Transverse colon (tissue), 4 donors: ENCODE data around the gene NUBP1. TPM values are rescaled to one million over a fixed set of nuclear protein-coding genes. Genes with fewer than 3 reads are reported as not detected.
A peak's percentile ranks its signal among the peaks of the same experiment; 100 is the strongest.
"Not testable (repeated sequence)": the region's sequence is repeated elsewhere in the genome, so short reads cannot be mapped to it uniquely, and the experiment has no call there.

Experiments used
- DNase-seq: peaks from one replicate; pipeline ENCODE4 v3.0.0-alpha.2; 2019
- H3K27ac ChIP-seq, 4 donors: fragments of 200-600 bp; sonication (generic); 2 replicates each; pipeline ENCODE4 v1.5.1; 2016 to 2018; ENCODE audit warnings: inconsistent platforms in 4 of 4
- H3K27me3 ChIP-seq: fragments of 200-600 bp; sonication (generic); 2 replicates; pipeline ENCODE4 v1.5.1; 2017; ENCODE audit warnings: inconsistent platforms
- H3K36me3 ChIP-seq, 4 donors: fragments of 200-600 bp; sonication (generic); 2 replicates each; pipeline ENCODE4 v1.5.1; 2017 to 2019; ENCODE audit warnings: inconsistent platforms in 4 of 4
- H3K4me1 ChIP-seq, 4 donors: fragments of 200-600 bp; sonication (generic); 2 replicates each; pipeline ENCODE4 v1.5.1; 2017 to 2020; ENCODE audit warnings: inconsistent platforms in 4 of 4
- H3K4me3 ChIP-seq, 4 donors: fragments of 200-600 bp; sonication (generic); 1 replicate in 1 of 4; 2 replicates in 3 of 4; pipeline versions ENCODE4 v1.5.1 to v1.6.1; 2017 to 2019; ENCODE audit warnings: inconsistent platforms in 4 of 4
- H3K9me3 ChIP-seq, 2 donors: fragments of 200-600 bp; sonication (generic); 2 replicates each; pipeline ENCODE4 v1.5.1; 2017 to 2019; ENCODE audit warnings: inconsistent platforms in 2 of 2
- EP300 ChIP-seq: sonication (generic); formaldehyde crosslinking; IDR thresholded peaks from one replicate; pipeline ENCODE4 v1.6.1; 2017; ENCODE audit warnings: antibody characterized with exemption, low read depth
- POLR2A ChIP-seq: fragments of 450-650 bp; IDR thresholded peaks from one replicate; pipeline ENCODE4 v1.6.1; 2016; ENCODE audit warnings: antibody characterized with exemption, mild to moderate bottlenecking, moderate library complexity
- POLR2AphosphoS5 ChIP-seq, 3 donors: sonication (generic); formaldehyde crosslinking; IDR thresholded peaks; one replicate each; pipeline ENCODE4 v1.6.1; 2016; ENCODE audit warnings: antibody characterized with exemption in 3 of 3
- WGBS, 2 donors: methylation state at CpG; one replicate each; pipeline ENCODE4 v1.1.5; 2018; ENCODE audit warnings: low coverage in 1 of 2; 5-methylcytosine and 5-hydroxymethylcytosine counted together
- in situ Hi-C, 4 donors: fragments of 200-750 bp; cut with MboI; loops; one replicate each; pipeline versions ENCODE4 v1.15.0 to v1.15.1; 2017; ENCODE audit warnings: low sequenced_read_pairs in 3 of 4, low pct_ligation_motif_present in 1 of 4, low pct_unique_long_range_greater_than_20kb in 1 of 4
- intact Hi-C: fragments of 100-400 bp; cut with DNase I; formaldehyde crosslinking; loops from one replicate; pipeline ENCODE4 v1.15.1; 2023; ENCODE audit warnings: low total_unique reads
- total RNA-seq, 4 donors: library from RNA; depleted of rRNA; stranded (reverse); fragments of >200 nt; gene quantifications; one replicate each; pipeline ENCODE4 v1.1.0, GENCODE V29; 2016
- TF ChIP-seq, protein P1 (sequence below), 5 experiments: fragments of 200-600 bp in 3 of 5; fragments of 450-650 bp in 2 of 5; sonication (generic) in 3 of 5; IDR thresholded peaks; 1 replicate in 2 of 5; 2 replicates in 3 of 5; pipeline ENCODE4 v1.5.1; 2016 to 2017; ENCODE audit warnings: antibody characterized with exemption in 5 of 5, inconsistent platforms in 3 of 5, mild to moderate bottlenecking in 2 of 5, moderate library complexity in 1 of 5

The NUBP1 gene
- total RNA-seq, 4 donors from 2014 or later: 11.6 to 23.8 (median 22.5) TPM

DNA sequence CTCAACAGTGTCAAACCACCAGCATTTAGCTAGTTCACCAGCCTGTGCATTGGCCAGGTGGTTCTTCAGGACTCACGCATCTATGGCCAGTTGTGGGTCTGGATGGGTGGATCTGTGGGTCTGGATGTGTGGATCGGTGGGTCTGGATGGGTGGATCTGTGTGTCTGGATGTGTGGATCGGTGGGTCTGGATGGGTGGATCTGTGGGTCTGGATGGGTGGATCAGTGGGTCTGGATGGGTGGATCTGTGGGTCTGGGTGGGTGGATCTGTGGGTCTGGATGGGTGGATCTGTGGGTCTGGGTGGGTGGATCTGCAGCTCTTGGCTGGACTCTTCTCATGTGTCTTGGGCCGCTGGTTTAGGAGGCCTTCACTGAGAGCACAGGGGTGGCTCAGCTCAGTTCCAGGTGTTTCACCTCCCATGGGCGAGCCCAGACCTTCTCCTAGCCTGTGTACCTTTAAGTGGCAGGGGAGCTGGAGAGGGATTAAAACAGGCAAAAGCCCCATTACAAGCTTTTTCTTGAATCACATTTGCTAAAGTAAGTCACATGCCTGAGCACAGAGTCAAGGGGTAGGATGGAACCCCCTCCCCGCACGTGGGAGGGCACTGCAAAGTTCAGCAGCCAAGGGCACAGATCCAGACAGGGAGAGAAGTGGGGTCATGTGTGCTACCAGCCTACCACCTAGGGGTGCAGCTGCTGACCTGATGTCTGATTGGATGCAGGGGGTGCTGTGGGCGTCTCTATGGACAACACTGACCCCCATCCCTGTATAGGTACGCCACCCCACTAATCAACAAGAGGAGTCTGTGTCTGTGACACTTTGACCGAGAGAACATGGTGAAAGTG is 3.4 kb upstream of the NUBP1 start:
- DNase-seq: no peak
- no peaks in the 10 kb centered on the region for H3K36me3 ChIP-seq
- peaks cover 11 to 36% (median 20%) of the 10 kb centered on the region in 4 donors for H3K4me1 ChIP-seq
- in situ Hi-C loops (loop anchor here (5.0 to 25.0 kb wide), 8 partner anchors 185 to 1603 kb away; no protein-coding TSS in a partner anchor), intact Hi-C loops (loop anchor here (10.0 kb wide), 1 partner anchor 175 kb away; no protein-coding TSS in a partner anchor)
- TF ChIP-seq, protein P1, sequence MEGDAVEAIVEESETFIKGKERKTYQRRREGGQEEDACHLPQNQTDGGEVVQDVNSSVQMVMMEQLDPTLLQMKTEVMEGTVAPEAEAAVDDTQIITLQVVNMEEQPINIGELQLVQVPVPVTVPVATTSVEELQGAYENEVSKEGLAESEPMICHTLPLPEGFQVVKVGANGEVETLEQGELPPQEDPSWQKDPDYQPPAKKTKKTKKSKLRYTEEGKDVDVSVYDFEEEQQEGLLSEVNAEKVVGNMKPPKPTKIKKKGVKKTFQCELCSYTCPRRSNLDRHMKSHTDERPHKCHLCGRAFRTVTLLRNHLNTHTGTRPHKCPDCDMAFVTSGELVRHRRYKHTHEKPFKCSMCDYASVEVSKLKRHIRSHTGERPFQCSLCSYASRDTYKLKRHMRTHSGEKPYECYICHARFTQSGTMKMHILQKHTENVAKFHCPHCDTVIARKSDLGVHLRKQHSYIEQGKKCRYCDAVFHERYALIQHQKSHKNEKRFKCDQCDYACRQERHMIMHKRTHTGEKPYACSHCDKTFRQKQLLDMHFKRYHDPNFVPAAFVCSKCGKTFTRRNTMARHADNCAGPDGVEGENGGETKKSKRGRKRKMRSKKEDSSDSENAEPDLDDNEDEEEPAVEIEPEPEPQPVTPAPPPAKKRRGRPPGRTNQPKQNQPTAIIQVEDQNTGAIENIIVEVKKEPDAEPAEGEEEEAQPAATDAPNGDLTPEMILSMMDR (IDR thresholded peaks at IDR 0.05): no peak
- TF ChIP-seq POLR2A (no peak), EP300 (no peak), POLR2AphosphoS5 (IDR thresholded peaks at IDR 0.05) (no peak)
- WGBS, 2 donors: 91% methylated on average over 9 of the region's 10 CpGs; no CpG with 5 or more reads in 1 of the 2 donors
- H3K4me3 ChIP-seq: no peak overlapping the region
- no peaks in the 10 kb centered on the region for H3K27me3 ChIP-seq
- no peaks in the 10 kb centered on the region for H3K9me3 ChIP-seq
- no peak overlapping the region for H3K27ac ChIP-seq

DNA sequence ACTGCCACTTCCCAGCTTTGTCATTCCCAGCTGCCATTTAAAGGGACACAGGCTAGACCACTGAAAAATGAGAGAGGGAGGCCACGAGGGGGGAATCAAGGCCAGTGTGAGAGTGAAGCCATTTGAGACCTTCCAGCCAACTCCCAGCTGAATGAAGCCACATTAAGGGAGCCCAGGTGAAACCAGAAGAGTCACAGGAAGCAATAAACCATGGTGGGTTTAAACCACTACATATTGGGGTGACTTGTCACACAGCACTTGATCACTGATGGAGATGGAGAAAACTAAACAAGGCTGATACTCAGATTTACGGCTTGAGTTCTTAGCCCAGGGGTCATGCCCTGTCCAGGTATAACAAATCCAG is 2.8 kb upstream of the NUBP1 start:
- Histone ChIP-seq H3K9me3 (no peaks in the 10 kb centered on the region), H3K36me3 (no peaks in the 10 kb centered on the region), H3K27ac (no peak overlapping the region), H3K4me1 (peaks cover 11 to 42% (median 22%) of the 10 kb centered on the region in 4 donors), H3K4me3 (no peak overlapping the region), H3K27me3 (no peaks in the 10 kb centered on the region)
- 82 to 100% methylated on average over 1 to 2 of the region's 2 CpGs for WGBS, 2 donors
- intact Hi-C loops: loop anchor here (10.0 kb wide), 1 partner anchor 174 kb away; no protein-coding TSS in a partner anchor
- TF ChIP-seq, protein P1 (IDR thresholded peaks at IDR 0.05): no peak
- TF ChIP-seq POLR2A (no peak), EP300 (no peak), POLR2AphosphoS5 (IDR thresholded peaks at IDR 0.05) (no peak)
- in situ Hi-C loops: loop anchor here in 3 of 4 donors (10.0 to 25.0 kb wide), 4 partner anchors 184 to 1604 kb away; no protein-coding TSS in a partner anchor
- DNase-seq: no peak

DNA sequence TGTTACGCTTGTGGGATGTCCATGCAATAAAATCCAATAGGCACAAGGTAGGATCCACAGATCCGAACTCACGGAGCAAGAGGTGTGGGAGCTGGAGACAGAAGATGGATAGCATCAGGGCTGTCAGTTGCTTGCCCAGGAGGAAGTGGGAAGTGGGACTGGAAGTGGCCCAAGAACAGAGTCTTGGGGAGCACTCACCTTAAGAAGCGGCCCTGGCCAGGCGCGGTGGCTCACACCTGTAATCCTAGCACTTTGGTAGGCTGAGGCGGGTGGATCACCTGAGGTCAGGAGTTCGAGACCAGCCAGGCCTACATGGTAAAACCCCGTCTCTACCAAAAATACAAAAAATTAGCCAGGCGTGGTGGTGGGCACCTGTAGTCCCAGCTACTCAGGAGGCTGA is 2.4 kb upstream of the NUBP1 start:
- not testable (repeated sequence) for H3K4me3 ChIP-seq

DNA sequence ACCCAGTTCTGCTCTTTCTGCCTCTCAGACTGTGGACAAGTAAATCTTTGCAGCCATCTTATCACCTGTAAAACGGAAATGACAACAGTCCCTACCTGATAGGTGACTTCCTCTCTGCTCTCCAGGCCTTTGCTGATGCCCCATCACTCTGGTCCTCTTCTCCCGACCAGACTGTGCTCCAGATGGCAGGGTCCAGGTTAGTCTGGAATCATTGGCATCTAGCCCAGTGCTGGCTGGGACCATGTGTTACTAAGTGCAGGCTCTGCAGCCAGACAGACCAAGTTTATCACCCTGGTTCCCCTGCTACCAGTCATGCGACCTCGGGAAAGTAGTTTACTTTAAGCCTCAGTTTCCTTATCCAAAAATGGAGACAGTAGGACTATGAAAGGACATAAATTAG is 1.8 kb upstream of the NUBP1 start:
- Histone ChIP-seq H3K36me3 (no peaks in the 10 kb centered on the region), H3K27ac (peak overlapping the region in 2 of 4 donors; percentile 28 to 37), H3K27me3 (no peaks in the 10 kb centered on the region), H3K9me3 (no peaks in the 10 kb centered on the region), H3K4me3 (no peak overlapping the region), H3K4me1 (peaks cover 11 to 39% (median 22%) of the 10 kb centered on the region in 4 donors)
- TF ChIP-seq, protein P1 (IDR thresholded peaks at IDR 0.05): no peak
- TF ChIP-seq POLR2A: no peak
- no peak for TF ChIP-seq EP300
- TF ChIP-seq POLR2AphosphoS5 (IDR thresholded peaks at IDR 0.05): no peak
- in situ Hi-C loops (loop anchor here in 3 of 4 donors (10.0 to 25.0 kb wide), 4 partner anchors 183 to 1605 kb away; no protein-coding TSS in a partner anchor), intact Hi-C loops (loop anchor here (10.0 kb wide), 1 partner anchor 173 kb away; no protein-coding TSS in a partner anchor)
- DNase-seq: peak; percentile 17
- 57 to 71% methylated on average over 4 of the region's 4 CpGs for WGBS, 2 donors

More for the DNA sequence above, 2.4 kb upstream of the NUBP1 start:
- in situ Hi-C loops (loop anchor here in 3 of 4 donors (10.0 to 25.0 kb wide), 4 partner anchors 184 to 1604 kb away; no protein-coding TSS in a partner anchor), intact Hi-C loops (loop anchor here (10.0 kb wide), 1 partner anchor 174 kb away; no protein-coding TSS in a partner anchor)
- not testable (repeated sequence) for H3K9me3 ChIP-seq, H3K36me3 ChIP-seq, H3K27me3 ChIP-seq, H3K27ac ChIP-seq, DNase-seq
- WGBS, 2 donors: 92 to 95% methylated on average over 8 to 10 of the region's 10 CpGs
- H3K4me1 ChIP-seq: peaks cover 11 to 42% (median 22%) of the 10 kb centered on the region in 4 donors
